Measurements from ENCODE around the gene PPEF1. TPM values are rescaled to one million over a fixed set of nuclear protein-coding genes. Genes with fewer than 3 reads are reported as not detected.

The PPEF1 gene
- total RNA-seq, 1 donor from 2014 or later, result not detected

- no peak for DNase-seq (ENCODE audit: extremely low read depth, low read depth, low spot score)
Observed at GRCh38 chrX:18875256-18875878, 167.9 kb downstream of the PPEF1 start.

GRCh38 chrX:18877469-18877868 is 170.0 kb downstream of the PPEF1 start:
- DNase-seq (ENCODE audit: extremely low read depth, low read depth, low spot score), result no peak

Other genes with a start within 250 kb of the PPEF1 start
- not detected in 2 replicates for gene RS1, start 35.5 kb upstream of the PPEF1 start, total RNA-seq